Astrocyte of the cerebellum (primary cell): ENCODE results near the gene MSMP.

Experiments
- DNase-seq: peaks from one replicate; pipeline ENCODE4 v3.0.0-alpha.2; 2011; ENCODE audit warnings: low read depth
- H3K4me3 ChIP-seq: 2 replicates; pipeline ENCODE4 v1.5.1; 2011; ENCODE audit warnings: mild to moderate bottlenecking, low read depth, low read length, moderate library complexity
- in situ Hi-C: cut with HindIII; loops from 2 replicates; pipeline ENCODE4 v1.10.0; 2017; ENCODE audit warnings: low sequenced_read_pairs
- TF ChIP-seq, protein P1 (sequence below): IDR thresholded peaks from 2 replicates; pipeline ENCODE4 v1.5.1; 2012; ENCODE audit warnings: low read length, low read depth, moderate library complexity, mild to moderate bottlenecking; ENCODE audit errors: missing control alignments

MSMP gene

DNA sequence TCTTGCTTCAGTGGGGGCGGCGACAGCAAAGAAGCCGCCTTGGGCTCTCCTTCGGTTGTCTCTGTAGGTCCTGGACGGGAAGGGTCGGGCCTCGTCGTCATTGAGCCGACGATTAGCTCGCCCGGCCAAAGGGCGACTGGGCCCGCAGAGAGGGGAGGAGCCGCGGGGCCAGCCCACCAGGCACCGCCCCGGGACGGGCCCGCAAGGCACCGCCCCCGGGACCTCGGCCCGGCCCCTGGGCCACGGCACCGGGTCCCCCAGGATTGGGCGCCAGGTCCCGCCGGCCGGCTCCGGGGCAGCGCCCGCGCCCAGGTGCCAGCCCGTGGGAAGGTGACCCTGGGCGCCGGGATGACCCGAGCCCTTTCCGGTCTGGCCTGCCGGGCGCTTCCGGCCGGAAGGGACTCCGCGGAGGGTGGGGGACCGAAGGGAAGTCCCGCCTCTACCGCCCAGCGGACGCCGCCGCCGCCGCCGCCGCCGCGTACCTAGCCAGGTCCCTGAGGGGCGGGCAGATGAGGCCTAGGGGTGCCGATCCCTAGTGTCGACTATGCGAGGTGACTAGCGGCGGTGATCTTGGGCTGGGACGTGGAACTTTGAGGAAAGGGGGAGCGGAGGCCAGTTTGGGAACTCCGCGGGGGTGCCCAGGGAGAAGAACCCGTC, 5.1 kb downstream of the MSMP start, which contains the start of the genes GBA2 and RGP1:
Gene GBA2, minus strand, starts transcription at position 371 of the 657 bp plus-strand sequence. CDS start 524 bp downstream, outside the sequence.
Gene RGP1, plus strand, starts transcription at position 430 of the 657 bp plus-strand sequence. CDS start 469 bp downstream, outside the sequence.
- TF ChIP-seq, protein P1, sequence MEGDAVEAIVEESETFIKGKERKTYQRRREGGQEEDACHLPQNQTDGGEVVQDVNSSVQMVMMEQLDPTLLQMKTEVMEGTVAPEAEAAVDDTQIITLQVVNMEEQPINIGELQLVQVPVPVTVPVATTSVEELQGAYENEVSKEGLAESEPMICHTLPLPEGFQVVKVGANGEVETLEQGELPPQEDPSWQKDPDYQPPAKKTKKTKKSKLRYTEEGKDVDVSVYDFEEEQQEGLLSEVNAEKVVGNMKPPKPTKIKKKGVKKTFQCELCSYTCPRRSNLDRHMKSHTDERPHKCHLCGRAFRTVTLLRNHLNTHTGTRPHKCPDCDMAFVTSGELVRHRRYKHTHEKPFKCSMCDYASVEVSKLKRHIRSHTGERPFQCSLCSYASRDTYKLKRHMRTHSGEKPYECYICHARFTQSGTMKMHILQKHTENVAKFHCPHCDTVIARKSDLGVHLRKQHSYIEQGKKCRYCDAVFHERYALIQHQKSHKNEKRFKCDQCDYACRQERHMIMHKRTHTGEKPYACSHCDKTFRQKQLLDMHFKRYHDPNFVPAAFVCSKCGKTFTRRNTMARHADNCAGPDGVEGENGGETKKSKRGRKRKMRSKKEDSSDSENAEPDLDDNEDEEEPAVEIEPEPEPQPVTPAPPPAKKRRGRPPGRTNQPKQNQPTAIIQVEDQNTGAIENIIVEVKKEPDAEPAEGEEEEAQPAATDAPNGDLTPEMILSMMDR: no peak
- in situ Hi-C loops: loop anchor here (5.0 kb wide), 1 partner anchor 63 kb away; the partner anchor contains the start of gene SPAG8
- DNase-seq: no peak
- H3K4me3 ChIP-seq: peak within 1 kb of the TSS; percentile 86

GRCh38 chr9:35748242-35748857, 5.7 kb downstream of the MSMP start:
- in situ Hi-C loops: loop anchor here (5.0 kb wide), 1 partner anchor 64 kb away; the partner anchor contains the start of gene SPAG8
- H3K4me3 ChIP-seq: peak overlapping the region; percentile 86

GRCh38 chr9:35746583-35746982, 7.5 kb downstream of the MSMP start:
- in situ Hi-C loops: loop anchor here (5.0 kb wide), 1 partner anchor 66 kb away; the partner anchor contains the start of gene SPAG8
- TF ChIP-seq, protein P1: no peak
- DNase-seq: no peak
- peak overlapping the region; percentile 86 for H3K4me3 ChIP-seq

More at GRCh38 chr9:35748242-35748857, 5.7 kb downstream of the MSMP start:
- TF ChIP-seq, protein P1: no peak
- DNase-seq: no peak

GRCh38 chr9:35745569-35745968, 8.5 kb downstream of the MSMP start:
- DNase-seq: no peak
- no peak overlapping the region for H3K4me3 ChIP-seq
- in situ Hi-C loops: loop anchor here (5.0 kb wide), 1 partner anchor 67 kb away; the partner anchor contains the start of gene SPAG8
- TF ChIP-seq, protein P1: no peak

GRCh38 chr9:35743880-35744518, 10.1 kb downstream of the MSMP start:
- DNase-seq: no peak
- in situ Hi-C loops: no loop called here
- no peak overlapping the region for H3K4me3 ChIP-seq
- TF ChIP-seq, protein P1: no peak

GRCh38 chr9:35743452-35743851, 10.6 kb downstream of the MSMP start:
- TF ChIP-seq, protein P1: no peak
- no peak for DNase-seq
- no peak overlapping the region for H3K4me3 ChIP-seq
- in situ Hi-C loops: no loop called here
